DOHH2 (cell line): Measurements from ENCODE around the gene GPR137C.

ENCODE experiments used
- EZH2phosphoT487 ChIP-seq: fragments of 200-600 bp; sonication (generic); IDR thresholded peaks from 2 replicates; pipeline ENCODE4 v1.6.1; 2017; ENCODE audit warnings: borderline replicate concordance, mild to moderate bottlenecking, antibody characterized with exemption, low read length, moderate library complexity, mixed read lengths
- TF ChIP-seq, protein P1 (sequence below): fragments of 200-600 bp; sonication (generic); IDR thresholded peaks from one replicate; pipeline ENCODE4 v1.5.1; 2014; ENCODE audit warnings: antibody characterized with exemption, mild to moderate bottlenecking, low read depth, low read length; ENCODE audit not compliant: poor library complexity, severe bottlenecking

DNA sequence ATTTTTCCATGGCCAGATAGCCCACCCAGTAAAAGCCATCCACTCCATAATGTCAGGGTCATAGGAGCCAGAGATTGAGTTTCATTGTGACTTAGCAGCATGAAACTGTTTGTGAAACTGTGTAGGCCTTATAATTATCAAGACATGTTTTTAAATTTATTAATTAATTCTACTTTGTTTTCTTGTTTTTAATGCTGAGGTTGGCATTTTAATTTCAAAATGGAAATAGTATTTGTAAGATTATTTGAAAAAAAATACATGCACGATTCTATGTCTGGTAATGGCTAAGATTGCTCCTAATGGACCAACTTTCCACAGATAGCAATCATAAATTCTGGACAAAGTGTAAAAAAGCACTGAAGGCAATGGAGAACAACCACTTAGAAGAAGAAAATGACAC is 67.1 kb downstream of the GPR137C start:
- TF ChIP-seq, protein P1, sequence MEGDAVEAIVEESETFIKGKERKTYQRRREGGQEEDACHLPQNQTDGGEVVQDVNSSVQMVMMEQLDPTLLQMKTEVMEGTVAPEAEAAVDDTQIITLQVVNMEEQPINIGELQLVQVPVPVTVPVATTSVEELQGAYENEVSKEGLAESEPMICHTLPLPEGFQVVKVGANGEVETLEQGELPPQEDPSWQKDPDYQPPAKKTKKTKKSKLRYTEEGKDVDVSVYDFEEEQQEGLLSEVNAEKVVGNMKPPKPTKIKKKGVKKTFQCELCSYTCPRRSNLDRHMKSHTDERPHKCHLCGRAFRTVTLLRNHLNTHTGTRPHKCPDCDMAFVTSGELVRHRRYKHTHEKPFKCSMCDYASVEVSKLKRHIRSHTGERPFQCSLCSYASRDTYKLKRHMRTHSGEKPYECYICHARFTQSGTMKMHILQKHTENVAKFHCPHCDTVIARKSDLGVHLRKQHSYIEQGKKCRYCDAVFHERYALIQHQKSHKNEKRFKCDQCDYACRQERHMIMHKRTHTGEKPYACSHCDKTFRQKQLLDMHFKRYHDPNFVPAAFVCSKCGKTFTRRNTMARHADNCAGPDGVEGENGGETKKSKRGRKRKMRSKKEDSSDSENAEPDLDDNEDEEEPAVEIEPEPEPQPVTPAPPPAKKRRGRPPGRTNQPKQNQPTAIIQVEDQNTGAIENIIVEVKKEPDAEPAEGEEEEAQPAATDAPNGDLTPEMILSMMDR: no peak
- TF ChIP-seq EZH2phosphoT487: no peak
